Uterus (tissue), 2 donors: Measurements from ENCODE around the gene GPHN.
"Not testable (repeated sequence)": the region's sequence is repeated elsewhere in the genome, so short reads cannot be mapped to it uniquely, and the experiment has no call there.

Experiments
- CTCF ChIP-seq, 4 experiments: fragments of 200-600 bp in 2 of 4; fragments of 450-650 bp in 2 of 4; sonication (generic) in 2 of 4; IDR thresholded peaks; one replicate each; pipeline ENCODE4 v1.5.1; 2016 to 2019; ENCODE audit warnings: antibody characterized with exemption in 4 of 4, mild to moderate bottlenecking in 2 of 4, moderate library complexity in 1 of 4
- POLR2A ChIP-seq, 2 donors: fragments of 450-650 bp; IDR thresholded peaks; one replicate each; pipeline ENCODE4 v1.6.1; 2016; ENCODE audit warnings: antibody characterized with exemption in 2 of 2, mild to moderate bottlenecking in 1 of 2, moderate library complexity in 1 of 2

DNA sequence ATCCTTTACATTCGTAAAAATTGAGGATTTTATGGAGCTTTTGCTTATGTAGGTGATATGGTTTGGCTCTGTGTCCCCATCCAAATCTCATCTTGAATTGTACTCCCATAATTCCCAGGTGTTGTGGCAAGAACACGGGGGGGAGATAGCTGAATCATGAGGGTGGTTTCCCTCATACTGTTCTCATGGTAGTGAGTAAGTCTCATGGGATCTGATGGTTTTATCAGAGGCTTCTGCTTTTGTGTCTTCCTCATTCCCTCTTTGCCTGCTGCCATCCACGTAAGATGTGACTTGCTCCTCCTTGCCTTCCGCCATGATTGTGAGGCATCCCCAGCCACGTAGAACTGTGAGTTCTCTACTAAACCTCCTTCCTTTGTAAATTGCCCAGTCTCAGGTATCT, 5.1 kb upstream of the GPHN start:
- TF ChIP-seq CTCF, POLR2A (IDR thresholded peaks at IDR 0.05): not testable (repeated sequence)
